A673 (cell line): ENCODE measurements around the gene MYO7A. TPM values are rescaled to one million over a fixed set of nuclear protein-coding genes. Genes with fewer than 3 reads are reported as not detected.

Experiments used
- BruUV-seq: library from RNA; stranded (reverse); fragments of 400-500 nt; replicated peaks from 2 replicates; lab custom pipeline; 2021; lab: Mats Ljungman, UMichigan
- CTCF ChIA-PET: fragments of 300-600 bp; sonication (Branson Sonifier 250); formaldehyde crosslinking; loops from one replicate; lab custom pipeline; 2022; ENCODE audit warnings: antibody characterized with exemption; lab: Charles Lee
- POLR2A ChIA-PET: fragments of 300-600 bp; sonication (Branson Sonifier 250); formaldehyde crosslinking; loops from one replicate; lab custom pipeline; 2022; ENCODE audit warnings: antibody characterized with exemption; ENCODE audit not compliant: low non-redundant PET; lab: Charles Lee
- DNase-seq: peaks from one replicate; pipeline ENCODE4 v3.0.0-alpha.2; 2015; ENCODE audit warnings: low spot score
- H3K27ac ChIP-seq: fragments of 200-600 bp; sonication (generic); 2 replicates; pipeline ENCODE4 v1.5.1; 2016; ENCODE audit warnings: mixed run types, low read depth, mild to moderate bottlenecking, mixed read lengths, antibody characterized with exemption, low read length; ENCODE audit not compliant: poor library complexity, severe bottlenecking
- H3K27me3 ChIP-seq: fragments of 200-600 bp; sonication (generic); replicated peaks from 2 replicates; pipeline ENCODE4 v1.6.1; 2017; ENCODE audit warnings: mixed run types, low read depth, mild to moderate bottlenecking, mixed read lengths, antibody characterized with exemption, low read length; ENCODE audit not compliant: insufficient read depth, poor library complexity
- H3K36me3 ChIP-seq: fragments of 200-600 bp; sonication (generic); 2 replicates; pipeline ENCODE4 v1.6.1; 2016; ENCODE audit warnings: mixed run types, mild to moderate bottlenecking, mixed read lengths, antibody characterized with exemption, low read length; ENCODE audit not compliant: insufficient read depth, poor library complexity, severe bottlenecking
- H3K4me1 ChIP-seq: fragments of 200-600 bp; sonication (generic); 2 replicates; pipeline ENCODE4 v1.6.1; 2017; ENCODE audit warnings: mixed run types, mild to moderate bottlenecking, mixed read lengths, antibody characterized with exemption, low read length; ENCODE audit not compliant: insufficient read depth, poor library complexity, severe bottlenecking
- H3K4me3 ChIP-seq: fragments of 200-600 bp; sonication (generic); 2 replicates; pipeline ENCODE4 v1.5.1; 2016; ENCODE audit warnings: low read depth, mixed run types, mild to moderate bottlenecking, mixed read lengths, low read length; ENCODE audit not compliant: poor library complexity, severe bottlenecking
- H3K9me3 ChIP-seq: fragments of 200-600 bp; sonication (generic); 2 replicates; pipeline ENCODE4 v1.6.1; 2016; ENCODE audit warnings: mixed run types, low read depth, mild to moderate bottlenecking, mixed read lengths, antibody characterized with exemption, low read length; ENCODE audit not compliant: poor library complexity, severe bottlenecking
- EZH2 ChIP-seq: fragments of 200-600 bp; sonication (generic); IDR thresholded peaks from 2 replicates; pipeline ENCODE4 v1.6.1; 2017; ENCODE audit warnings: borderline replicate concordance, low read depth, mild to moderate bottlenecking, mixed read lengths, antibody characterized with exemption, low read length; ENCODE audit not compliant: poor library complexity, severe bottlenecking
- intact Hi-C: fragments of 100-400 bp; cut with micrococcal nuclease; formaldehyde crosslinking; loops from one replicate; pipeline ENCODE4 v1.10.0; 2022; ENCODE audit not compliant: unreplicated experiment
- total RNA-seq: library from RNA; stranded (reverse); gene quantifications from 2 replicates; pipeline ENCODE4 v1.2.3, GENCODE V29; 2021
- TF ChIP-seq, protein P1 (sequence below): fragments of 300-800, 200-600 bp; sonication (generic); conservative IDR thresholded peaks from 2 replicates; pipeline ENCODE4 v1.5.1; 2017; ENCODE audit warnings: low read depth, mild to moderate bottlenecking, antibody characterized with exemption, low read length, moderate library complexity, mixed read lengths

The MYO7A gene
- total RNA-seq, 1 experiment from 2014 or later: not detected

DNA sequence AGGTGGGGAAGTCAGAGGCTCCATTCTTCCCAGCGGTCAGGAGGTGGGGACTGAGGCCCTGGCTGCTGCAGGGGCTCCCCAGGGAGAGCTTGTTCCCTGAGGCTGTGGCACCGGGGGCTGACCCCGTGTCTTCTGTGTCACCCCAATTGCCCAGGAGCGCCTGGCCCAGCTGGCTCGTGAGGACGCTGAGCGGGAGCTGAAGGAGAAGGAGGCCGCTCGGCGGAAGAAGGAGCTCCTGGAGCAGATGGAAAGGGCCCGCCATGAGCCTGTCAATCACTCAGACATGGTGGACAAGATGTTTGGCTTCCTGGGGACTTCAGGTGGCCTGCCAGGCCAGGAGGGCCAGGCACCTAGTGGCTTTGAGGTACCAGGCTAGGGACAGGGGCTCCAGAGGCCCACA is 53.2 kb downstream of the MYO7A start:
- no peaks in the 10 kb centered on the region for H3K9me3 ChIP-seq
- no peak for DNase-seq
- H3K4me3 ChIP-seq: no peak overlapping the region
- H3K27ac ChIP-seq: no peak overlapping the region
- no peaks in the 10 kb centered on the region for H3K27me3 ChIP-seq
- ChIA-PET CTCF (interaction anchor here (0.6 kb wide), 1 partner anchor 134 kb away, joined by 5 read pairs; no protein-coding TSS in a partner anchor), POLR2A (no interaction called here)
- H3K36me3 ChIP-seq: no peaks in the 10 kb centered on the region
- BruUV-seq: no TSS peak
- intact Hi-C loops: no loop called here
- no peak for TF ChIP-seq EZH2
- TF ChIP-seq, protein P1, sequence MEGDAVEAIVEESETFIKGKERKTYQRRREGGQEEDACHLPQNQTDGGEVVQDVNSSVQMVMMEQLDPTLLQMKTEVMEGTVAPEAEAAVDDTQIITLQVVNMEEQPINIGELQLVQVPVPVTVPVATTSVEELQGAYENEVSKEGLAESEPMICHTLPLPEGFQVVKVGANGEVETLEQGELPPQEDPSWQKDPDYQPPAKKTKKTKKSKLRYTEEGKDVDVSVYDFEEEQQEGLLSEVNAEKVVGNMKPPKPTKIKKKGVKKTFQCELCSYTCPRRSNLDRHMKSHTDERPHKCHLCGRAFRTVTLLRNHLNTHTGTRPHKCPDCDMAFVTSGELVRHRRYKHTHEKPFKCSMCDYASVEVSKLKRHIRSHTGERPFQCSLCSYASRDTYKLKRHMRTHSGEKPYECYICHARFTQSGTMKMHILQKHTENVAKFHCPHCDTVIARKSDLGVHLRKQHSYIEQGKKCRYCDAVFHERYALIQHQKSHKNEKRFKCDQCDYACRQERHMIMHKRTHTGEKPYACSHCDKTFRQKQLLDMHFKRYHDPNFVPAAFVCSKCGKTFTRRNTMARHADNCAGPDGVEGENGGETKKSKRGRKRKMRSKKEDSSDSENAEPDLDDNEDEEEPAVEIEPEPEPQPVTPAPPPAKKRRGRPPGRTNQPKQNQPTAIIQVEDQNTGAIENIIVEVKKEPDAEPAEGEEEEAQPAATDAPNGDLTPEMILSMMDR: no peak
- H3K4me1 ChIP-seq: no peaks in the 10 kb centered on the region

DNA sequence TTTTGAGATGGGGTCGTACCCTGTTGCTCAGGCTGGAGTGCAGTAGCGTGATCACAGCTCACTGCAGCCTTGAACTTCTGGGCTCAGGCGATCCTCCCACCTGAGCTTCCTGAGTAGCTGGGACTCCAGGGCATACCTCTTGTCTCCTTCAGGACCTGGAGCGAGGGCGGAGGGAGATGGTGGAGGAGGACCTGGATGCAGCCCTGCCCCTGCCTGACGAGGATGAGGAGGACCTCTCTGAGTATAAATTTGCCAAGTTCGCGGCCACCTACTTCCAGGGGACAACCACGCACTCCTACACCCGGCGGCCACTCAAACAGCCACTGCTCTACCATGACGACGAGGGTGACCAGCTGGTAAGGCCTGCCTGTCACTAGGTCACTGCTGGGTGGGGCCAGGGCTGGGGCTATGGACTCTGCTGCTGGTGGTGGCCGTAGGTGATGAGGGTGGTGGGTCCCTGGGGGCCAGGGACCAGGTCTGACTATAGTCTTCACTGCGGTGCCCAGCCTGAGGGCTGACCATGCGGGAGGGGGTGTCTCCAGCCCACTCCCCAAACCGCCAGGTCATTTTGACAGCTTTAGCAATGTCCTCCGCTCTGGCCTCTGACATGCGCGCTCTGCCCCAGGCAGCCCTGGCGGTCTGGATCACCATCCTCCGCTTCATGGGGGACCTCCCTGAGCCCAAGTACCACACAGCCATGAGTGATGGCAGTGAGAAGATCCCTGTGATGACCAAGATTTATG is 53.9 kb downstream of the MYO7A start:
- Histone ChIP-seq H3K36me3 (no peaks in the 10 kb centered on the region), H3K27me3 (no peaks in the 10 kb centered on the region), H3K9me3 (no peaks in the 10 kb centered on the region), H3K4me1 (no peaks in the 10 kb centered on the region), H3K27ac (no peak overlapping the region), H3K4me3 (no peak overlapping the region)
- BruUV-seq: no TSS peak
- ChIA-PET POLR2A (no interaction called here), CTCF (interaction anchor here (0.7 kb wide), 1 partner anchor 456 kb away, joined by 4 read pairs; no protein-coding TSS in a partner anchor)
- intact Hi-C loops: no loop called here
- DNase-seq: no peak
- TF ChIP-seq EZH2: no peak
- TF ChIP-seq, protein P1: no peak

DNA sequence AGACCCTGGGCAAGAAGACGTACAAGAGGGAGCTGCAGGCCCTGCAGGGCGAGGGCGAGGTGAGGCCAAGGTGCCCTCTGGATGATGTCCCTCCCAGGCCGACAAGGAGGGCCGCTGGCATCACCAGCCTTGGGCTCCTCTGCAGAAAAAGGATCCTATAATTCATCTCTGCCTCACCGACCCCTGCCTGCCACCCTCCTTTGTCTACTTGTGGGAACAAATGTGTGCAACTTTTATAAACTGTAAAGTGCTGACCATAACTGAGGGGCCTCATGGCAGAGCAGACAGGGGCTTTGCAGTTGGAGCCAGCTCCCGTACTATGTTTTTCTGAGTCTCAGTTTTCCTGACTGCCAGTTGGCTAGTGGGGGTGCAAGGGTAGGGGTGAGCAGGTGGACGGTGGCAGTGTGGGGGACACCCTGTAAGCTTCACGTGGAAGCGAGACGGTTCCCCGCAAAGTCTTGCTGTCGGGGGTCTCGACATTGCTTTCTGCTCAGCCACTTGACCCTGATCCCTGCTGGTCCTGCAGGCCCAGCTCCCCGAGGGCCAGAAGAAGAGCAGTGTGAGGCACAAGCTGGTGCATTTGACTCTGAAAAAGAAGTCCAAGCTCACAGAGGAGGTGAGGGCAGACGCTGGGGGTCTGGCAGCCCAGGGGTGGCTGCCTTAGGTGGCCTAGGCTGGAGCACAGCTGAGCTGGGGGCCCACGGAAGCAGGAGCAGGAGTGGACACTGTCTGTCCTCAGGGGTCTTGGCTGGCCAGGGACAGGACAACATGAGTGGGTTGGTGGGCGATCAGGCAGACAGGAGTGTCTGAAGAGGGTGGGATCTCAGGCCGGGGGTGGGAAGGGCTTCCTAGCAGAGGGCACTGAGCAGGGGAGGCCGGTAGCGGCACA is 54.7 kb downstream of the MYO7A start:
- CTCF ChIA-PET: no interaction called here
- Histone ChIP-seq H3K9me3 (no peaks in the 10 kb centered on the region), H3K27me3 (no peaks in the 10 kb centered on the region), H3K27ac (no peak overlapping the region), H3K4me1 (no peaks in the 10 kb centered on the region), H3K4me3 (no peak overlapping the region), H3K36me3 (no peaks in the 10 kb centered on the region)
- POLR2A ChIA-PET: no interaction called here
- TF ChIP-seq EZH2: no peak
- TF ChIP-seq, protein P1: no peak
- BruUV-seq: no TSS peak
- intact Hi-C loops: no loop called here
- no peak for DNase-seq
